Measurements from ENCODE around the gene EPN3. TPM values are rescaled to one million over a fixed set of nuclear protein-coding genes. Genes with fewer than 3 reads are reported as not detected.

The EPN3 gene
- total and polyA plus RNA-seq, 2 experiments from 2014 or later, result 2.3 to 7.7 TPM

DNA sequence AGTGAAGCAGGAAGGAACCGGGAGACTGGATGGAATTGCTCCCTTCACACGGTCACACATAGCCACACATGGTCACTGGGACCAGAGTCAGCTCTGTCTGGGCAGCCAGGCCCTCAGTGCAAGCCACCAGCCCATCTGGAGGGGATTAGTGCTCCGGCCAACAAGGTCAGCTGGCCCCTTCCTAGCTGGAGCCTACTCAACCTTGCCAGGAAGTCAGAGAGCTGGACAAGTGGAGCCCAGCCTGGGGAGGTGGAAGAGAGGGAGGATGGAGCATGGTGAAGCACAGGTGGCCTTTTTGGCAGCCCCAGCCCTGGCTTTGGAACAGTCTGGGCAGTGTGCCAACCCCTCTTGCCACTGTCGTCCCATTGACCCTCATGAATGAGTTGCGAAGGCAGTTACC is 24.3 kb downstream of the EPN3 start (continued):
- TF ChIP-seq, protein P1, sequence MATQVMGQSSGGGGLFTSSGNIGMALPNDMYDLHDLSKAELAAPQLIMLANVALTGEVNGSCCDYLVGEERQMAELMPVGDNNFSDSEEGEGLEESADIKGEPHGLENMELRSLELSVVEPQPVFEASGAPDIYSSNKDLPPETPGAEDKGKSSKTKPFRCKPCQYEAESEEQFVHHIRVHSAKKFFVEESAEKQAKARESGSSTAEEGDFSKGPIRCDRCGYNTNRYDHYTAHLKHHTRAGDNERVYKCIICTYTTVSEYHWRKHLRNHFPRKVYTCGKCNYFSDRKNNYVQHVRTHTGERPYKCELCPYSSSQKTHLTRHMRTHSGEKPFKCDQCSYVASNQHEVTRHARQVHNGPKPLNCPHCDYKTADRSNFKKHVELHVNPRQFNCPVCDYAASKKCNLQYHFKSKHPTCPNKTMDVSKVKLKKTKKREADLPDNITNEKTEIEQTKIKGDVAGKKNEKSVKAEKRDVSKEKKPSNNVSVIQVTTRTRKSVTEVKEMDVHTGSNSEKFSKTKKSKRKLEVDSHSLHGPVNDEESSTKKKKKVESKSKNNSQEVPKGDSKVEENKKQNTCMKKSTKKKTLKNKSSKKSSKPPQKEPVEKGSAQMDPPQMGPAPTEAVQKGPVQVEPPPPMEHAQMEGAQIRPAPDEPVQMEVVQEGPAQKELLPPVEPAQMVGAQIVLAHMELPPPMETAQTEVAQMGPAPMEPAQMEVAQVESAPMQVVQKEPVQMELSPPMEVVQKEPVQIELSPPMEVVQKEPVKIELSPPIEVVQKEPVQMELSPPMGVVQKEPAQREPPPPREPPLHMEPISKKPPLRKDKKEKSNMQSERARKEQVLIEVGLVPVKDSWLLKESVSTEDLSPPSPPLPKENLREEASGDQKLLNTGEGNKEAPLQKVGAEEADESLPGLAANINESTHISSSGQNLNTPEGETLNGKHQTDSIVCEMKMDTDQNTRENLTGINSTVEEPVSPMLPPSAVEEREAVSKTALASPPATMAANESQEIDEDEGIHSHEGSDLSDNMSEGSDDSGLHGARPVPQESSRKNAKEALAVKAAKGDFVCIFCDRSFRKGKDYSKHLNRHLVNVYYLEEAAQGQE (IDR thresholded peaks at IDR 0.05; ENCODE audit: unreplicated experiment), result no peak
- TF ChIP-seq ZNF114 (CRISPR knock-in tag; IDR thresholded peaks at IDR 0.05), result no peak
- no peak for TF ChIP-seq EZH2phosphoT487 (IDR thresholded peaks at IDR 0.05; ENCODE audit: unreplicated experiment)
- TF ChIP-seq CREB1 (CRISPR knock-in tag; IDR thresholded peaks at IDR 0.05; ENCODE audit: low read depth), result no peak
- no peak for TF ChIP-seq JUNB (IDR thresholded peaks at IDR 0.05; ENCODE audit: unreplicated experiment)
- TF ChIP-seq EZH2 (IDR thresholded peaks at IDR 0.05; ENCODE audit: low read depth, unreplicated experiment), result no peak

DNA sequence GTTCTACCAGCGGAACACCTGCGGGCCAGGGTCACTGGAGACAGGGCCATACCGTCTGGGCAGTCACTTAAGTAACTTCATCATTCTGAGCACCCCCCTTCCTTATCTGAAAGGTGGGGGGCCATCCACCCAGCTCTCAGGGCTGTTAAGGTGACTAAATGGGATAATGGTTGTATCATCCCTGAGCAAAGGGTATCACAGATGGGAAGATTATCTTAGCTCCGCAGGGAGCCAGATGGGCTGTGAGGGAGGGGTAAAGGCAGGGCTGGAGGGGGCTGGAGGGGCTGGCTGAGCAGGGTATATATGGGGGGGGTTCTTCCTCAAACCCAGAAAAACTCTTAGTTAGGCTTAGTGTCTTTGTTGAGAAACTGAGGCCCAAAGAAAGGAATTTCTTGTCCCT is 25.1 kb downstream of the EPN3 start:
- Mint-ChIP-seq H3K36me3 (ENCODE audit: low read depth) (no peaks in the 10 kb centered on the region), H3K27me3 (ENCODE audit: insufficient read depth, low read depth, poor library complexity) (peaks cover 31% of the 10 kb centered on the region), H3K9me3 (no peaks in the 10 kb centered on the region), H3K4me1 (peaks cover 17% of the 10 kb centered on the region), H3K27ac (no peak overlapping the region), H3K4me3 (no peak overlapping the region)
- DNase-seq (ENCODE audit: low spot score) (no peak), ATAC-seq (no peak)
- Histone ChIP-seq H3K79me2 (replicated peaks; ENCODE audit: insufficient read depth) (no peaks in the 10 kb centered on the region), H4K20me1 (replicated peaks; ENCODE audit: insufficient read depth) (no peaks in the 10 kb centered on the region; the same call in none of the 2 replicates), H3K27ac (ENCODE audit: low read depth) (no peak overlapping the region), H3K9me2 (ENCODE audit: insufficient read depth) (no peaks in the 10 kb centered on the region), H3K4me3 (no peak overlapping the region), H3K4me2 (no peak overlapping the region), H3K4me1 (ENCODE audit: insufficient read depth) (peaks cover 10% of the 10 kb centered on the region), H3K36me3 (ENCODE audit: insufficient read depth) (no peaks in the 10 kb centered on the region), H3K27me3 (ENCODE audit: insufficient read depth) (peaks cover 48% of the 10 kb centered on the region), H2AFZ (no peak overlapping the region), H3F3A (replicated peaks; ENCODE audit: low read depth) (0 out of 2 replicates have a peak, but pooled peaks cover 9% of the 10 kb centered on the region)
- TF ChIP-seq EZH2 (IDR thresholded peaks at IDR 0.05; ENCODE audit: low read depth, unreplicated experiment) (no peak), CREB1 (CRISPR knock-in tag; IDR thresholded peaks at IDR 0.05; ENCODE audit: low read depth) (no peak), ZNF114 (CRISPR knock-in tag; IDR thresholded peaks at IDR 0.05) (no peak), POLR2AphosphoS5 (IDR thresholded peaks at IDR 0.05; ENCODE audit: low read depth) (no peak), NANOG (IDR thresholded peaks at IDR 0.05; ENCODE audit: borderline replicate concordance) (no peak)
- TF ChIP-seq, protein P2, sequence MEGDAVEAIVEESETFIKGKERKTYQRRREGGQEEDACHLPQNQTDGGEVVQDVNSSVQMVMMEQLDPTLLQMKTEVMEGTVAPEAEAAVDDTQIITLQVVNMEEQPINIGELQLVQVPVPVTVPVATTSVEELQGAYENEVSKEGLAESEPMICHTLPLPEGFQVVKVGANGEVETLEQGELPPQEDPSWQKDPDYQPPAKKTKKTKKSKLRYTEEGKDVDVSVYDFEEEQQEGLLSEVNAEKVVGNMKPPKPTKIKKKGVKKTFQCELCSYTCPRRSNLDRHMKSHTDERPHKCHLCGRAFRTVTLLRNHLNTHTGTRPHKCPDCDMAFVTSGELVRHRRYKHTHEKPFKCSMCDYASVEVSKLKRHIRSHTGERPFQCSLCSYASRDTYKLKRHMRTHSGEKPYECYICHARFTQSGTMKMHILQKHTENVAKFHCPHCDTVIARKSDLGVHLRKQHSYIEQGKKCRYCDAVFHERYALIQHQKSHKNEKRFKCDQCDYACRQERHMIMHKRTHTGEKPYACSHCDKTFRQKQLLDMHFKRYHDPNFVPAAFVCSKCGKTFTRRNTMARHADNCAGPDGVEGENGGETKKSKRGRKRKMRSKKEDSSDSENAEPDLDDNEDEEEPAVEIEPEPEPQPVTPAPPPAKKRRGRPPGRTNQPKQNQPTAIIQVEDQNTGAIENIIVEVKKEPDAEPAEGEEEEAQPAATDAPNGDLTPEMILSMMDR (conservative IDR thresholded peaks at IDR 0.05; ENCODE audit: low read depth in 2 of 2), result no peak
- TF ChIP-seq, protein P3, sequence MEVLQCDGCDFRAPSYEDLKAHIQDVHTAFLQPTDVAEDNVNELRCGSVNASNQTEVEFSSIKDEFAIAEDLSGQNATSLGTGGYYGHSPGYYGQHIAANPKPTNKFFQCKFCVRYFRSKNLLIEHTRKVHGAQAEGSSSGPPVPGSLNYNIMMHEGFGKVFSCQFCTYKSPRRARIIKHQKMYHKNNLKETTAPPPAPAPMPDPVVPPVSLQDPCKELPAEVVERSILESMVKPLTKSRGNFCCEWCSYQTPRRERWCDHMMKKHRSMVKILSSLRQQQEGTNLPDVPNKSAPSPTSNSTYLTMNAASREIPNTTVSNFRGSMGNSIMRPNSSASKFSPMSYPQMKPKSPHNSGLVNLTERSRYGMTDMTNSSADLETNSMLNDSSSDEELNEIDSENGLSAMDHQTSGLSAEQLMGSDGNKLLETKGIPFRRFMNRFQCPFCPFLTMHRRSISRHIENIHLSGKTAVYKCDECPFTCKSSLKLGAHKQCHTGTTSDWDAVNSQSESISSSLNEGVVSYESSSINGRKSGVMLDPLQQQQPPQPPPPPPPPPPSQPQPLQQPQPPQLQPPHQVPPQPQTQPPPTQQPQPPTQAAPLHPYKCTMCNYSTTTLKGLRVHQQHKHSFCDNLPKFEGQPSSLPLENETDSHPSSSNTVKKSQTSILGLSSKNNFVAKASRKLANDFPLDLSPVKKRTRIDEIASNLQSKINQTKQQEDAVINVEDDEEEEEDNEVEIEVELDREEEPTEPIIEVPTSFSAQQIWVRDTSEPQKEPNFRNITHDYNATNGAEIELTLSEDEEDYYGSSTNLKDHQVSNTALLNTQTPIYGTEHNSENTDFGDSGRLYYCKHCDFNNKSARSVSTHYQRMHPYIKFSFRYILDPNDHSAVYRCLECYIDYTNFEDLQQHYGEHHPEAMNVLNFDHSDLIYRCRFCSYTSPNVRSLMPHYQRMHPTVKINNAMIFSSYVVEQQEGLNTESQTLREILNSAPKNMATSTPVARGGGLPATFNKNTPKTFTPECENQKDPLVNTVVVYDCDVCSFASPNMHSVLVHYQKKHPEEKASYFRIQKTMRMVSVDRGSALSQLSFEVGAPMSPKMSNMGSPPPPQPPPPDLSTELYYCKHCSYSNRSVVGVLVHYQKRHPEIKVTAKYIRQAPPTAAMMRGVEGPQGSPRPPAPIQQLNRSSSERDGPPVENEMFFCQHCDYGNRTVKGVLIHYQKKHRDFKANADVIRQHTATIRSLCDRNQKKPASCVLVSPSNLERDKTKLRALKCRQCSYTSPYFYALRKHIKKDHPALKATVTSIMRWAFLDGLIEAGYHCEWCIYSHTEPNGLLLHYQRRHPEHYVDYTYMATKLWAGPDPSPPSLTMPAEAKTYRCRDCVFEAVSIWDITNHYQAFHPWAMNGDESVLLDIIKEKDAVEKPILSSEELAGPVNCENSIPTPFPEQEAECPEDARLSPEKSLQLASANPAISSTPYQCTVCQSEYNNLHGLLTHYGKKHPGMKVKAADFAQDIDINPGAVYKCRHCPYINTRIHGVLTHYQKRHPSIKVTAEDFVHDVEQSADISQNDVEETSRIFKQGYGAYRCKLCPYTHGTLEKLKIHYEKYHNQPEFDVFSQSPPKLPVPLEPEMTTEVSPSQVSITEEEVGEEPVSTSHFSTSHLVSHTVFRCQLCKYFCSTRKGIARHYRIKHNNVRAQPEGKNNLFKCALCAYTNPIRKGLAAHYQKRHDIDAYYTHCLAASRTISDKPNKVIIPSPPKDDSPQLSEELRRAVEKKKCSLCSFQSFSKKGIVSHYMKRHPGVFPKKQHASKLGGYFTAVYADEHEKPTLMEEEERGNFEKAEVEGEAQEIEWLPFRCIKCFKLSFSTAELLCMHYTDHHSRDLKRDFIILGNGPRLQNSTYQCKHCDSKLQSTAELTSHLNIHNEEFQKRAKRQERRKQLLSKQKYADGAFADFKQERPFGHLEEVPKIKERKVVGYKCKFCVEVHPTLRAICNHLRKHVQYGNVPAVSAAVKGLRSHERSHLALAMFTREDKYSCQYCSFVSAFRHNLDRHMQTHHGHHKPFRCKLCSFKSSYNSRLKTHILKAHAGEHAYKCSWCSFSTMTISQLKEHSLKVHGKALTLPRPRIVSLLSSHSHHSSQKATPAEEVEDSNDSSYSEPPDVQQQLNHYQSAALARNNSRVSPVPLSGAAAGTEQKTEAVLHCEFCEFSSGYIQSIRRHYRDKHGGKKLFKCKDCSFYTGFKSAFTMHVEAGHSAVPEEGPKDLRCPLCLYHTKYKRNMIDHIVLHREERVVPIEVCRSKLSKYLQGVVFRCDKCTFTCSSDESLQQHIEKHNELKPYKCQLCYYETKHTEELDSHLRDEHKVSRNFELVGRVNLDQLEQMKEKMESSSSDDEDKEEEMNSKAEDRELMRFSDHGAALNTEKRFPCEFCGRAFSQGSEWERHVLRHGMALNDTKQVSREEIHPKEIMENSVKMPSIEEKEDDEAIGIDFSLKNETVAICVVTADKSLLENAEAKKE (CRISPR knock-in tag; IDR thresholded peaks at IDR 0.05), result no peak
- TF ChIP-seq, protein P4, sequence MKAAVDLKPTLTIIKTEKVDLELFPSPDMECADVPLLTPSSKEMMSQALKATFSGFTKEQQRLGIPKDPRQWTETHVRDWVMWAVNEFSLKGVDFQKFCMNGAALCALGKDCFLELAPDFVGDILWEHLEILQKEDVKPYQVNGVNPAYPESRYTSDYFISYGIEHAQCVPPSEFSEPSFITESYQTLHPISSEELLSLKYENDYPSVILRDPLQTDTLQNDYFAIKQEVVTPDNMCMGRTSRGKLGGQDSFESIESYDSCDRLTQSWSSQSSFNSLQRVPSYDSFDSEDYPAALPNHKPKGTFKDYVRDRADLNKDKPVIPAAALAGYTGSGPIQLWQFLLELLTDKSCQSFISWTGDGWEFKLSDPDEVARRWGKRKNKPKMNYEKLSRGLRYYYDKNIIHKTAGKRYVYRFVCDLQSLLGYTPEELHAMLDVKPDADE (IDR thresholded peaks at IDR 0.05), result no peak
